RWPE2 (cell line): ENCODE measurements around the gene FGFBP2.
"Not testable (repeated sequence)": the region's sequence is repeated elsewhere in the genome, so short reads cannot be mapped to it uniquely, and the experiment has no call there.

Source experiments
- ATAC-seq: fragments of 200-7000 bp; cut with Tn5 transposase; 3 replicates; pipeline ENCODE4 v1.9.1; 2021; ENCODE audit warnings: low read depth
- DNase-seq: peaks from one replicate; pipeline ENCODE4 v3.0.0-alpha.2; 2020; ENCODE audit warnings: low spot score
- H3K27ac ChIP-seq: fragments of 450-650 bp; 2 replicates; pipeline ENCODE4 v1.5.1; 2017; ENCODE audit warnings: mild to moderate bottlenecking; ENCODE audit not compliant: poor library complexity, severe bottlenecking
- H3K27me3 ChIP-seq: fragments of 250-450 bp; sonication (Bioruptor Pico); 2 replicates; pipeline ENCODE4 v1.5.1; 2021; ENCODE audit warnings: mild to moderate bottlenecking, moderate library complexity; ENCODE audit not compliant: insufficient read depth, poor library complexity, severe bottlenecking
- H3K36me3 ChIP-seq: fragments of 250-450 bp; sonication (Bioruptor Pico); 2 replicates; pipeline ENCODE4 v1.5.1; 2020; ENCODE audit warnings: low read depth, mild to moderate bottlenecking, moderate library complexity
- H3K4me1 ChIP-seq: fragments of 250-450 bp; sonication (Bioruptor Pico); 2 replicates; pipeline ENCODE4 v1.5.1; 2021; ENCODE audit warnings: mild to moderate bottlenecking, moderate library complexity; ENCODE audit not compliant: insufficient read depth, poor library complexity, severe bottlenecking
- H3K4me3 ChIP-seq: fragments of 250-450 bp; sonication (Bioruptor Pico); 2 replicates; pipeline ENCODE4 v1.5.1; 2021; ENCODE audit warnings: mild to moderate bottlenecking, moderate library complexity; ENCODE audit not compliant: severe bottlenecking
- H3K9me3 ChIP-seq: fragments of 250-450 bp; sonication (Bioruptor Pico); 2 replicates; pipeline ENCODE4 v1.5.1; 2021; ENCODE audit warnings: mild to moderate bottlenecking, moderate library complexity; ENCODE audit not compliant: severe bottlenecking
- CTCF ChIP-seq: fragments of 450-650 bp; IDR thresholded peaks from one replicate; pipeline ENCODE4 v1.5.1; 2017; ENCODE audit warnings: mild to moderate bottlenecking, moderate library complexity; ENCODE audit not compliant: poor library complexity, severe bottlenecking

The FGFBP2 gene

DNA sequence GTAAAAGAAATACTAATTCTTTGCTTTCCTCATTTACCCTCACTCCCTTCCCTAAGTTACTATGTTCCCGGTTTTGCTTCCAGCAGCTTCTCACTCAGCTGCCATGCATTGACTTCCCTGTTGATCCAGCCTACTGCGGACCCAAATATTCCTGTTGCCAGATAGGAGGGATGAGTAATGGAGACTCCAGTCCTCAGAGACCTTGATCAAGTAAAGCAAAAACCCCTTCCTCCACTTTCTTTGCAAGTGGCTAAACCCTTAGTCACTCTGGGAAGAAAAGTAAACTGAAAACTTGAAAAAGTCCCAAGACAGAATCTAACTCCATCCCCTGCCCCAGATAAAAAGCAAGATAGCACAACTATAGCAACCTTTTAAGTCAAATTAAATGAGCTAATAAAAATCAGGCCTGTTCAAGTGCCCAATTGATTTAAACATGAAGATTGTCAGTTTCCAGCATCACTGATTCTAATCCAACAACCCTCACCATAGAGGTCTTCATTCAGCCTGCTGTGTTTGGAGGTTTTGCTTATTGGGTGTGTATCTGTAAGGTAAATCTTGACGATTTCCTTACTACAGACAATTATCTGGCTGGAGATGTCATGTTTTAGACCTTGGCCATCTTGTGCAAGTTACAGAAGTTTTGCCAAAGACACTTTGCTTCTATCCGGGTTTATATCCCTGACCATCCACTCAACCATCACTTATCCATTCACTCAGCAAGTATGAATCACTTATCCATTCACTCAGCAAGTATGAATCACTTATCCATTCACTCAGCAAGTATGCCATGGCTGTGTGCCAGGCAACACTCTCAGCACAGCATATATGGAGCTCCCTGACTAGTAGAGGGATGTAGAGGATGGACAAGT, 42.0 kb downstream of the FGFBP2 start:
- ATAC-seq, result peak; percentile 93
- DNase-seq, result peak; percentile 89
- TF ChIP-seq CTCF, result no peak
- peak overlapping the region; percentile 98 for H3K27ac ChIP-seq
- H3K9me3 ChIP-seq, result no peaks in the 10 kb centered on the region
- H3K4me3 ChIP-seq, result no peak overlapping the region
- no peaks in the 10 kb centered on the region for H3K27me3 ChIP-seq
- peaks cover 48% of the 10 kb centered on the region for H3K4me1 ChIP-seq
- H3K36me3 ChIP-seq, result no peaks in the 10 kb centered on the region

DNA sequence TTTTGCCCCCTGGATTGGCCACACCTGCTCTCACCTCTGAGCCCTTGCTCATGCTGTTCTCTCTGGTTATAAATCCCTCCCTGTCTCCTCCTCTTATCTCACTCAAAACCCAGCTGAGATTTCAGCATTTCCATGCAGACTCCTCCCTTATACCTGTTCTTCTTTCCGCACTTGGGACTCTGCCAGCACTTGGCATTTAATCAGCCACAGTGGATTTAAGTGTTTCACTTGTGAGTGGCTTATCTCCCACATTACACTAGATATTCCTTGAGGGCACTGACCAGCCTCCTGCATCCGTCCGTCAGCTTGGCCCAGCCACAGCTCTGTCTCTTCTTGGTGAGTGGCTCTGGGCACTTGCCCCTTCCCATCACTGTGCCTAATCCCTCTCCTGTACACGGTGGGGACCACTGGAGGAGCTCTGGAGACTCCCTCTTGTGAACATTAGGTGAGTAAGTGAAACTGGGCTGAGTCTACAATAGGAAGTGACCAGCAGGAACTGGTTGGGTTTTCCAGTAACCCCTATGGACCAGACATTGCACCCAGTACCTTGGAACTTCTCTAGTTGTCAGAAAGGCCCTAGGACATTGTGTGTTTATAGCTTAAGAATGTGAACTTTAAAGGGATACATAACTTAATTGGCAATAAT, 44.4 kb downstream of the FGFBP2 start:
- DNase-seq (no peak), ATAC-seq (peak; percentile 35)
- Histone ChIP-seq H3K27ac (peak overlapping the region; percentile 98), H3K36me3 (no peaks in the 10 kb centered on the region), H3K9me3 (no peaks in the 10 kb centered on the region), H3K4me3 (peak overlapping the region; percentile 2), H3K4me1 (peaks cover 62% of the 10 kb centered on the region), H3K27me3 (no peaks in the 10 kb centered on the region)
- TF ChIP-seq CTCF, result no peak

DNA sequence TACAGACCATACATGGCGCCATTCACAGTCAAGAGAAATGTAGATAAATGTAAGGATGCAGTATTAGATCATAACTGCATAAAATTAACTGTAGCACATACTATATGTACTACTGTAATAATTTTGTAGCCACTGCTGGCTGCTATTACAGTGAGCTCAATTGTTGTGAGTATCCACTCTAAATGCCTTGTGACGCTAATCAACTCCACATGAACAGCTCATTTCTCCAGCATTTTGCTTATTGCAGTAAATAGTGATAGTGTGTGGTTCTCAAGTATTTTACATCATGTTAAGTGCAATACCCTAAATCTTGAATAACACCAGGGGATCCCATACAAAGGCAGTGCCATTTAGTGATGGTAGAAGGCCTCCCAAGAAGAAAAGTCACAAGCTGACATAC, 45.7 kb downstream of the FGFBP2 start:
- Histone ChIP-seq H3K4me1 (peaks cover 74% of the 10 kb centered on the region), H3K36me3 (no peaks in the 10 kb centered on the region), H3K4me3 (no peak overlapping the region), H3K9me3 (no peaks in the 10 kb centered on the region), H3K27ac (peak overlapping the region; percentile 98), H3K27me3 (no peaks in the 10 kb centered on the region)
- ATAC-seq (no peak), DNase-seq (no peak)
- TF ChIP-seq CTCF, result no peak

DNA sequence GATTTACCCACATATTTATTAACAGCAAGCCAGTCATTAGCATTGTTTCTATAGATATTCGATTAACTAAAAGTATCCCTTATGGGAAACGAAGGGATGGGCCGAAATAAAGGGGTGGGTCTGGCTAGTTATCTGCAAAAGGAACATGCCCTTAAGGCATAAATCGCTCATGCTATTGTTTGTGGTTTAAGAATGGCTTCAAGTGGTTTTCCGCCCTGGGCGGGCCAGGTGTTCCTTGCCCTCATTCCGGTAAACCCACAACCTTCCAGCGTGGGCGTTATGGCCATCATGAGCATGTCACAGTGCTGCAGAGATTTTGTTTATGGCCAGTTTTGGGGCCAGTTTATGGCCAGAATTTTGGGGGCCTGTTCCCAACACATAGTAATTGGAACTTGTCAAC, 46.6 kb downstream of the FGFBP2 start:
- not testable (repeated sequence) for DNase-seq, ATAC-seq
- H3K4me1 ChIP-seq, result peaks cover 67% of the 10 kb centered on the region

DNA sequence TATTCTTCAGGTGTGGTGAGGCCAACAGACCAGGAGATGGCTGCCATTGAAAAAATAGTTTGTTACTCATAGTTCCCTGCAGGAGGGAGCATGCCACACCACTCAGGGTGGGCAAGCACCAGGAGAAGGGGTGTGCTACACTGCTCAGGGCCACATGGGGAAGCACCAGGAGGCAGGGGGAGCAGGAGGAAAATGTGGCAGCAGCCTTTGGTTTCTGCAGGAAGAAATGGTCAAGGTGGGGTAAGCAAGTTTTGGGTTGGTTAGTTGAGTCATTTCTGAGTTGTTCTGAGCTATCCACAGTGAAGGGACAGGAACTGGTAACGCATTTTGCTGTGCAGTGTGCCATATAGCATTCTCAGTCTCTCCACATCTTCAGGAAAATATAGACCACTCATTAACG, 48.2 kb downstream of the FGFBP2 start:
- TF ChIP-seq CTCF, result no peak
- H3K4me1 ChIP-seq, result peaks cover 51% of the 10 kb centered on the region
- no peaks in the 10 kb centered on the region for H3K27me3 ChIP-seq
- no peak overlapping the region for H3K4me3 ChIP-seq
- DNase-seq (no peak), ATAC-seq (no peak)
- H3K36me3 ChIP-seq, result no peaks in the 10 kb centered on the region
- H3K27ac ChIP-seq, result peak overlapping the region; percentile 98
- no peaks in the 10 kb centered on the region for H3K9me3 ChIP-seq

More for the DNA sequence above, 46.6 kb downstream of the FGFBP2 start:
- H3K9me3 ChIP-seq, H3K36me3 ChIP-seq, H3K27me3 ChIP-seq, H3K4me3 ChIP-seq: not testable (repeated sequence)
- H3K27ac ChIP-seq, result peak overlapping the region; percentile 98
